Measurements from ENCODE around the gene NLGN1.
"Not testable (repeated sequence)": the region's sequence is repeated elsewhere in the genome, so short reads cannot be mapped to it uniquely, and the experiment has no call there.

NLGN1 gene

GRCh38 chr3:174169736-174170135, 772.2 kb downstream of the NLGN1 start:
- DNase-seq (ENCODE audit: low spot score) = no peak

GRCh38 chr3:174170248-174170647, 772.7 kb downstream of the NLGN1 start:
- no peak for DNase-seq (ENCODE audit: low spot score)

- DNase-seq (ENCODE audit: low spot score) = no peak
Observed at GRCh38 chr3:174186377-174186989, 788.9 kb downstream of the NLGN1 start.

GRCh38 chr3:174191380-174191779, 793.8 kb downstream of the NLGN1 start:
- no peak for DNase-seq (ENCODE audit: low spot score)

GRCh38 chr3:174191895-174192294, 794.4 kb downstream of the NLGN1 start:
- no peak for DNase-seq (ENCODE audit: low spot score)

GRCh38 chr3:174192471-174192870, 794.9 kb downstream of the NLGN1 start:
- DNase-seq (ENCODE audit: low spot score) = no peak

- no peak for DNase-seq (ENCODE audit: low spot score)
Observed at GRCh38 chr3:174193604-174194003, 796.1 kb downstream of the NLGN1 start.

- DNase-seq (ENCODE audit: low spot score) = no peak
Observed at GRCh38 chr3:174197416-174197815, 799.9 kb downstream of the NLGN1 start.

GRCh38 chr3:174198199-174198598, 800.7 kb downstream of the NLGN1 start:
- no peak for DNase-seq (ENCODE audit: low spot score)

- DNase-seq (ENCODE audit: low spot score) = no peak
Observed at GRCh38 chr3:174199696-174200095, 802.2 kb downstream of the NLGN1 start.

GRCh38 chr3:174202116-174202515, 804.6 kb downstream of the NLGN1 start:
- no peak for DNase-seq (ENCODE audit: low spot score)

GRCh38 chr3:174202561-174202960, 805.0 kb downstream of the NLGN1 start:
- DNase-seq (ENCODE audit: low spot score) = no peak

GRCh38 chr3:174204765-174205164, 807.2 kb downstream of the NLGN1 start:
- DNase-seq (ENCODE audit: low spot score) = no peak

GRCh38 chr3:174206607-174207192, 809.2 kb downstream of the NLGN1 start:
- DNase-seq (ENCODE audit: low spot score) = no peak

- DNase-seq (ENCODE audit: low spot score) = no peak
Observed at GRCh38 chr3:174208161-174208560, 810.6 kb downstream of the NLGN1 start.

GRCh38 chr3:174211896-174212295, 814.4 kb downstream of the NLGN1 start:
- not testable (repeated sequence) for DNase-seq (ENCODE audit: low spot score)

GRCh38 chr3:174215456-174215855, 817.9 kb downstream of the NLGN1 start:
- DNase-seq (ENCODE audit: low spot score) = no peak

- no peak for DNase-seq (ENCODE audit: low spot score)
Observed at GRCh38 chr3:174216019-174216418, 818.5 kb downstream of the NLGN1 start.

- DNase-seq (ENCODE audit: low spot score) = no peak
Observed at GRCh38 chr3:174216946-174217718, 819.6 kb downstream of the NLGN1 start.

- DNase-seq (ENCODE audit: low spot score) = no peak
Observed at GRCh38 chr3:174218016-174218415, 820.5 kb downstream of the NLGN1 start.

- DNase-seq (ENCODE audit: low spot score) = no peak
Observed at GRCh38 chr3:174219738-174220137, 822.2 kb downstream of the NLGN1 start.

- DNase-seq (ENCODE audit: low spot score) = no peak
Observed at GRCh38 chr3:174220775-174221554, 823.4 kb downstream of the NLGN1 start.

- DNase-seq (ENCODE audit: low spot score) = no peak
Observed at GRCh38 chr3:174223042-174223441, 825.5 kb downstream of the NLGN1 start.

Data from pons (tissue), 1 donor.